Caco-2 (cell line): ENCODE results near the gene TXNDC5. TPM values are rescaled to one million over a fixed set of nuclear protein-coding genes. Genes with fewer than 3 reads are reported as not detected.

Experiments used
- BruUV-seq: library from RNA; stranded (reverse); fragments of 400-500 nt; replicated peaks from 2 replicates; lab custom pipeline; 2021; lab: Mats Ljungman, UMichigan
- CTCF ChIA-PET: fragments of 300-600 bp; sonication (Branson Sonifier 250); formaldehyde crosslinking; loops from one replicate; lab custom pipeline; 2022; ENCODE audit warnings: antibody characterized with exemption; lab: Charles Lee
- POLR2A ChIA-PET: fragments of 300-600 bp; sonication (Branson Sonifier 250); formaldehyde crosslinking; loops from one replicate; lab custom pipeline; 2022; ENCODE audit warnings: antibody characterized with exemption; lab: Charles Lee
- DNase-seq, 2 experiments: peaks; one replicate each; pipeline versions ENCODE4 v3.0.0 to v3.0.0-alpha.2; 2020 to 2022
- H3K27me3 ChIP-seq: replicated peaks from 2 replicates; pipeline ENCODE4 v1.6.0; 2011; ENCODE audit warnings: low read length; ENCODE audit not compliant: control insufficient read depth, insufficient read depth
- H3K36me3 ChIP-seq: 2 replicates; pipeline ENCODE4 v1.5.1; 2011; ENCODE audit warnings: low read length; ENCODE audit not compliant: control insufficient read depth, insufficient read depth
- H3K4me1 ChIP-seq: fragments of 250-450 bp; sonication (Bioruptor Pico); 2 replicates; pipeline ENCODE4 v1.5.1; 2020; ENCODE audit warnings: mild to moderate bottlenecking
- H3K4me3 ChIP-seq: 2 replicates; pipeline ENCODE4 v1.5.1; 2011; ENCODE audit warnings: low read depth, mild to moderate bottlenecking, control low read depth, low read length
- H3K9me3 ChIP-seq: fragments of 250-450 bp; sonication (Bioruptor Pico); 2 replicates; pipeline ENCODE4 v1.5.1; 2020; ENCODE audit warnings: mild to moderate bottlenecking, moderate library complexity
- H3K27ac Mint-ChIP-seq: one replicate; pipeline ENCODE4 v1.8.0; 2022; ENCODE audit warnings: mixed read lengths; ENCODE audit not compliant: unreplicated experiment
- H3K27me3 Mint-ChIP-seq: one replicate; pipeline ENCODE4 v1.8.0; 2022; ENCODE audit warnings: mixed read lengths; ENCODE audit not compliant: insufficient read depth, unreplicated experiment
- H3K36me3 Mint-ChIP-seq: one replicate; pipeline ENCODE4 v1.8.0; 2022; ENCODE audit warnings: mild to moderate bottlenecking, mixed read lengths; ENCODE audit not compliant: insufficient read depth, unreplicated experiment
- H3K4me1 Mint-ChIP-seq: one replicate; pipeline ENCODE4 v1.8.0; 2022; ENCODE audit warnings: low read depth, mixed read lengths; ENCODE audit not compliant: unreplicated experiment
- H3K4me3 Mint-ChIP-seq: one replicate; pipeline ENCODE4 v1.8.0; 2022; ENCODE audit warnings: mild to moderate bottlenecking, moderate library complexity, mixed read lengths; ENCODE audit not compliant: unreplicated experiment
- H3K9me3 Mint-ChIP-seq: one replicate; pipeline ENCODE4 v1.8.0; 2022; ENCODE audit warnings: mixed read lengths; ENCODE audit not compliant: unreplicated experiment
- intact Hi-C: fragments of 100-400 bp; cut with micrococcal nuclease; formaldehyde crosslinking; loops from one replicate; pipeline ENCODE4 v1.10.0; 2022; ENCODE audit not compliant: unreplicated experiment
- total RNA-seq: library from RNA; stranded (reverse); gene quantifications from 2 replicates; pipeline ENCODE4 v1.2.3, GENCODE V29; 2022
- TF ChIP-seq, protein P1 (sequence below), 2 experiments: fragments of 200-600 bp in 1 of 2; IDR thresholded peaks; 1 replicate in 1 of 2; 2 replicates in 1 of 2; pipeline versions ENCODE4 v1.5.1 to v1.8.0; 2011 to 2022; ENCODE audit warnings: antibody characterized with exemption in 1 of 2, control low read depth in 1 of 2, inconsistent platforms in 1 of 2, low read depth in 1 of 2, low read length in 1 of 2, mild to moderate bottlenecking in 1 of 2, moderate library complexity in 1 of 2; ENCODE audit not compliant: insufficient read depth in 1 of 2, severe bottlenecking in 1 of 2, unreplicated experiment in 1 of 2

TXNDC5 gene
- total RNA-seq, 1 experiment from 2014 or later: 117 TPM

DNA sequence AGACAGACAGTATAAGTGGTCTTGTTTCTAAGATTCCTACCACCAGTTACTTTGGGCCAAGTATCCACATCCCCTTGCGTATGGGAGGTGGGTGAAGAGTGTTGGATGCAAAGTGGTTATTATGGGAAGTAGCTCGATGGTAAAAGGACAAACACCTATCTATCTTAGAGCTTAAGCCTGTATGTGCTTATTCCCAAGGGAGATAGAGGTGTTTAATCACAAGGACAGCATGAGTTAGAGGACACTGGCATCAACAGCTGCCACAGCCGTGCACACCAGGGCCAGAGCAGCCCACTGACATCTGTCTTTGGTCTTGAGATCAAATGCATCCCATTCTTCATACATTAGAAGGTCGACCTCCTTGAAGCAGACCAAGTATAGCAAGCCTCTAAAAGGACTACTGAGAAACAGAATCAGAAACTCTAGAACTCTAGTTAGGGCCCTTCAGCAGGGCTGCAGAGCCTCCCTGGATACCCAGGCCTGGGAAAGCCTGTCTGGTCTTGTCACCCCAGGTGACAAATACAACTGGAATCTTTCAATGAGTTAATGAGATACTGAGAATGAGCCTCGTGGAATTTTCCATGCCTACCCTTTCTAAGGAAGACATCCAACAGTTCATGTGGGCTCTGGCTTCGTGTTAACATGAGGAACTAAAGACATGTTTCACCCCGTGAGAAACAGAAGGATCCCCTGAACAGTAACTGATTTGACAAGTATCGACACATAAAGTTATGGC, 28.7 kb downstream of the TXNDC5 start:
- peaks cover 49% of the 10 kb centered on the region for H3K36me3 Mint-ChIP-seq
- POLR2A ChIA-PET: no interaction called here
- no TSS peak for BruUV-seq

DNA sequence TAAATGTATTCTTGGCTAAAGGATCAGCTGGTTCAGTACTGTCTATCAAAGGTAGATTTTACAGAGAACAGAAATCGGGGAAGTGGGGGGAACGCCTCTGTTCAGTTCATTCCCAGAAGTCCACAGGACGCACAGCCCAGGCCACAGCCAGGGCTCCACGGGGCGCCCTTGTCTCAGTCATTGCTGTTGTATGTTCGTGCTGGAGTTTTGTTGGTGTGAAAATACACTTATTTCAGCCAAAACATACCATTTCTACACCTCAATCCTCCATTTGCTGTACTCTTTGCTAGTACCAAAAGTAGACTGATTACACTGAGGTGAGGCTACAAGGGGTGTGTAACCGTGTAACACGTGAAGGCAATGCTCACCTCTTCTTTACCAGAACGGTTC, 29.9 kb downstream of the TXNDC5 start:
- no peaks in the 10 kb centered on the region for H3K27me3 ChIP-seq
- intact Hi-C loops: no loop called here
- TF ChIP-seq, protein P1, sequence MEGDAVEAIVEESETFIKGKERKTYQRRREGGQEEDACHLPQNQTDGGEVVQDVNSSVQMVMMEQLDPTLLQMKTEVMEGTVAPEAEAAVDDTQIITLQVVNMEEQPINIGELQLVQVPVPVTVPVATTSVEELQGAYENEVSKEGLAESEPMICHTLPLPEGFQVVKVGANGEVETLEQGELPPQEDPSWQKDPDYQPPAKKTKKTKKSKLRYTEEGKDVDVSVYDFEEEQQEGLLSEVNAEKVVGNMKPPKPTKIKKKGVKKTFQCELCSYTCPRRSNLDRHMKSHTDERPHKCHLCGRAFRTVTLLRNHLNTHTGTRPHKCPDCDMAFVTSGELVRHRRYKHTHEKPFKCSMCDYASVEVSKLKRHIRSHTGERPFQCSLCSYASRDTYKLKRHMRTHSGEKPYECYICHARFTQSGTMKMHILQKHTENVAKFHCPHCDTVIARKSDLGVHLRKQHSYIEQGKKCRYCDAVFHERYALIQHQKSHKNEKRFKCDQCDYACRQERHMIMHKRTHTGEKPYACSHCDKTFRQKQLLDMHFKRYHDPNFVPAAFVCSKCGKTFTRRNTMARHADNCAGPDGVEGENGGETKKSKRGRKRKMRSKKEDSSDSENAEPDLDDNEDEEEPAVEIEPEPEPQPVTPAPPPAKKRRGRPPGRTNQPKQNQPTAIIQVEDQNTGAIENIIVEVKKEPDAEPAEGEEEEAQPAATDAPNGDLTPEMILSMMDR (IDR thresholded peaks at IDR 0.05; ENCODE audit: insufficient read depth in 1 of 2, low read depth in 1 of 2, low read length in 1 of 2, severe bottlenecking in 1 of 2, unreplicated experiment in 1 of 2): no peak
- no peaks in the 10 kb centered on the region for H3K4me1 ChIP-seq
- peaks cover 4% of the 10 kb centered on the region for H3K36me3 ChIP-seq
- H3K9me3 ChIP-seq: no peaks in the 10 kb centered on the region
- H3K27me3 Mint-ChIP-seq: peaks cover 3% of the 10 kb centered on the region
- H3K4me1 Mint-ChIP-seq: no peaks in the 10 kb centered on the region
- BruUV-seq: no TSS peak
- ChIA-PET POLR2A (no interaction called here), CTCF (no interaction called here)
- no peak overlapping the region for H3K27ac Mint-ChIP-seq
- DNase-seq: no peak
- no peak overlapping the region for H3K4me3 Mint-ChIP-seq
- H3K9me3 Mint-ChIP-seq: no peaks in the 10 kb centered on the region
- peaks cover 37% of the 10 kb centered on the region for H3K36me3 Mint-ChIP-seq
- H3K4me3 ChIP-seq: no peak overlapping the region

More for the DNA sequence above, 28.7 kb downstream of the TXNDC5 start:
- no peaks in the 10 kb centered on the region for H3K4me1 ChIP-seq
- intact Hi-C loops: no loop called here
- no peak overlapping the region for H3K4me3 ChIP-seq
- no peak overlapping the region for H3K27ac Mint-ChIP-seq
- no peaks in the 10 kb centered on the region for H3K4me1 Mint-ChIP-seq
- H3K9me3 ChIP-seq: no peaks in the 10 kb centered on the region
- TF ChIP-seq, protein P1 (IDR thresholded peaks at IDR 0.05; ENCODE audit: insufficient read depth in 1 of 2, low read depth in 1 of 2, low read length in 1 of 2, severe bottlenecking in 1 of 2, unreplicated experiment in 1 of 2): no peak
- no peaks in the 10 kb centered on the region for H3K27me3 Mint-ChIP-seq
- peaks cover 7% of the 10 kb centered on the region for H3K36me3 ChIP-seq
- DNase-seq: no peak
- H3K9me3 Mint-ChIP-seq: no peaks in the 10 kb centered on the region
- CTCF ChIA-PET: no interaction called here
- no peaks in the 10 kb centered on the region for H3K27me3 ChIP-seq
- H3K4me3 Mint-ChIP-seq: no peak overlapping the region

DNA sequence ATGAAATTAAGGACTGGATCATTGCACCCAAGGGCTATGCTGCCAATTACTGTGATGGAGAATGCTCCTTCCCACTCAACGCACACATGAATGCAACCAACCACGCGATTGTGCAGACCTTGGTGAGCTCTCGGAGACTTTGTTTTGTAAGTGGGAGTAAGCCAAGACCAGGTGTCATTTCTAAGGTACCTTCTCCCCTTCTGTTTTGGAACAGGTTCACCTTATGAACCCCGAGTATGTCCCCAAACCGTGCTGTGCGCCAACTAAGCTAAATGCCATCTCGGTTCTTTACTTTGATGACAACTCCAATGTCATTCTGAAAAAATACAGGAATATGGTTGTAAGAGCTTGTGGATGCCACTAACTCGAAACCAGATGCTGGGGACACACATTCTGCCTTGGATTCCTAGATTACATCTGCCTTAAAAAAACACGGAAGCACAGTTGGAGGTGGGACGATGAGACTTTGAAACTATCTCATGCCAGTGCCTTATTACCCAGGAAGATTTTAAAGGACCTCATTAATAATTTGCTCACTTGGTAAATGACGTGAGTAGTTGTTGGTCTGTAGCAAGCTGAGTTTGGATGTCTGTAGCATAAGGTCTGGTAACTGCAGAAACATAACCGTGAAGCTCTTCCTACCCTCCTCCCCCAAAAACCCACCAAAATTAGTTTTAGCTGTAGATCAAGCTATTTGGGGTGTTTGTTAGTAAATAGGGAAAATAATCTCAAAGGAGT, 30.4 kb downstream of the TXNDC5 start:
- Histone ChIP-seq H3K27me3 (no peaks in the 10 kb centered on the region), H3K4me1 (no peaks in the 10 kb centered on the region), H3K36me3 (peaks cover 4% of the 10 kb centered on the region), H3K4me3 (no peak overlapping the region), H3K9me3 (no peaks in the 10 kb centered on the region)
- Mint-ChIP-seq H3K36me3 (peaks cover 33% of the 10 kb centered on the region), H3K4me3 (no peak overlapping the region), H3K4me1 (no peaks in the 10 kb centered on the region), H3K27me3 (peaks cover 3% of the 10 kb centered on the region), H3K27ac (no peak overlapping the region), H3K9me3 (no peaks in the 10 kb centered on the region)
- intact Hi-C loops: no loop called here
- DNase-seq: no peak
- BruUV-seq: no TSS peak
- TF ChIP-seq, protein P1 (IDR thresholded peaks at IDR 0.05; ENCODE audit: insufficient read depth in 1 of 2, low read depth in 1 of 2, low read length in 1 of 2, severe bottlenecking in 1 of 2, unreplicated experiment in 1 of 2): no peak
- CTCF ChIA-PET: no interaction called here
- POLR2A ChIA-PET: no interaction called here
